Cardiac fibroblast (primary cell): ENCODE data around the gene ITGB7.
A peak's percentile ranks its signal among the peaks of the same experiment; 100 is the strongest.

Source experiments
- DNase-seq, 2 donors: peaks; one replicate each; pipeline versions ENCODE4 v3.0.0 to v3.0.0-alpha.2; 2010; ENCODE audit warnings: low read depth in 2 of 2
- H3K4me3 ChIP-seq, 2 donors: replicated peaks in 1 of 2; 1 replicate in 1 of 2; 2 replicates in 1 of 2; pipeline ENCODE4 v1.5.1; 2011; ENCODE audit warnings: low read depth in 2 of 2, low read length in 2 of 2, mild to moderate bottlenecking in 2 of 2, moderate library complexity in 1 of 2
- TF ChIP-seq, protein P1 (sequence below): IDR thresholded peaks from one replicate; pipeline ENCODE4 v1.5.1; 2011; ENCODE audit warnings: low read depth, mild to moderate bottlenecking, low read length, inconsistent platforms

ITGB7 gene

DNA sequence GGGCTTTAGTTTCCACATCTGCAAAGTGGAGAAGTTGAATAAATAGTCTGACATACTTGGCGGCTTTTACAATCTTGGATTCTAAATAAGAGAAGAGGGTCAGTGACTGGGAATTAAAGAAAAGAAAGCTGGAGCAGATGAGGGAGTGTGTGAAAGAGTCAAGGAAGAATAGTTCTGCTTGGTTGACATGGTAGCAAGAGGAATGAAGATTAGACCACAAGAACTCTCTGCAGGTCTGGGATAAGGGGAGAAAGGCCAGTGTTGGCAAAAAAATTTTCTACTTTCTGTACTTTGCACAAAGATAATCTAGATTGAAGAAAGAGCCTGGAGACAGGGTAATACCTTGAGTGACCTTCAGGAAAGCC, 5.9 kb downstream of the ITGB7 start:
- DNase-seq, result no peak
- TF ChIP-seq, protein P1, sequence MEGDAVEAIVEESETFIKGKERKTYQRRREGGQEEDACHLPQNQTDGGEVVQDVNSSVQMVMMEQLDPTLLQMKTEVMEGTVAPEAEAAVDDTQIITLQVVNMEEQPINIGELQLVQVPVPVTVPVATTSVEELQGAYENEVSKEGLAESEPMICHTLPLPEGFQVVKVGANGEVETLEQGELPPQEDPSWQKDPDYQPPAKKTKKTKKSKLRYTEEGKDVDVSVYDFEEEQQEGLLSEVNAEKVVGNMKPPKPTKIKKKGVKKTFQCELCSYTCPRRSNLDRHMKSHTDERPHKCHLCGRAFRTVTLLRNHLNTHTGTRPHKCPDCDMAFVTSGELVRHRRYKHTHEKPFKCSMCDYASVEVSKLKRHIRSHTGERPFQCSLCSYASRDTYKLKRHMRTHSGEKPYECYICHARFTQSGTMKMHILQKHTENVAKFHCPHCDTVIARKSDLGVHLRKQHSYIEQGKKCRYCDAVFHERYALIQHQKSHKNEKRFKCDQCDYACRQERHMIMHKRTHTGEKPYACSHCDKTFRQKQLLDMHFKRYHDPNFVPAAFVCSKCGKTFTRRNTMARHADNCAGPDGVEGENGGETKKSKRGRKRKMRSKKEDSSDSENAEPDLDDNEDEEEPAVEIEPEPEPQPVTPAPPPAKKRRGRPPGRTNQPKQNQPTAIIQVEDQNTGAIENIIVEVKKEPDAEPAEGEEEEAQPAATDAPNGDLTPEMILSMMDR, result no peak
- no peak overlapping the region for H3K4me3 ChIP-seq

DNA sequence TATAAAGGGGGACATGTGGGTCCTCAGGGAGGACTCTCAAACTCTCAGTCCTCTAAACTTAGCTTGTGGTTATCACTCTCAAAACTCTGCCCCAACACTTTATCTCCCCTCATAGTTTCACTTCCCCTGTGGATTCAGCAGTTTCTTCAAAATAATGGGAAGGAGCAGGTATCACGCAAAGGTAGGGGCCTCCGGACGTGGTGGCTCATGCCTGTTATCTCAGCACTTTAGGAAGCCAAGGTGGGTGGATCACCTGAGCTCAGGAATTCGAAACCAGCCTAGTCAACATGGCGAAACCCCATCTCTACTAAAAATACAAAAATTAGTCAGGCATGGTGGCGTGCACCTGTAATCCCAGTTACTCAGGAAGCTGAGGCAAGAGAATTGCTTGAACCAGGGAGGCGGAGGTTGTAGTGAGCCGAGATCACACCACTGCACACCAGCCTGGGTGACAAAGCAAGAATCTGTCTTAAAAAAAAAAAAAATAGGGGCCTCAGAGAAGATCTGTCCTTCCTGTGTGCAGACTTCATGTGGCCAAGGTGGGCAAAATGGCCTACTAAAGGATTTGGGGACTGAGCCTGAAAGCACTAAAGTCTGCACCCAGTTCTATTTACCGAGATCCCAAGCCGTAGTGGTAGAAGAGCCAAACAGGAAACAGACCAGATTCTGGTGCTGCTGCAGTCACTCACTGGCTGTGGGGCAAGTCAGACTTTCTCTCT, 6.4 kb downstream of the ITGB7 start:
- peak in 1 of 2 donors; percentile 38 for DNase-seq
- H3K4me3 ChIP-seq, result no peak overlapping the region
- TF ChIP-seq, protein P1, result no peak

DNA sequence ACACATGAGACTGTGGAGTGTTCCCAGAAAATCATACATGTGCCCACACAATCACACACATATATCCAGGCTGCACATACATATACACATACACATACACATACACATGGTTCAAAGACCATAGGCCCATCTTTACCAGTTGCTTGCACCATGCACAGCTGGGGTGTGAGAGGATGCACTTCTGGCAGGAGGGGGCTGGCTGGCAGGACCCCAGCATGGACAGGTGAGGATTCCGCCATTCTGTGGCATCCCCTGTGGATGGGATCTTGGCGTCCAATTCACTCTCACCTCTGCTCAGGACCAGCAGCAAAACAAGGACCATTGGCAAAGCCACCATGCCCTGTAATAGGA, 7.0 kb downstream of the ITGB7 start:
- no peak overlapping the region for H3K4me3 ChIP-seq
- no peak for DNase-seq
- TF ChIP-seq, protein P1, result no peak

- TF ChIP-seq, protein P1, result no peak
- DNase-seq, result no peak
- no peak overlapping the region for H3K4me3 ChIP-seq
Measured at GRCh38 chr12:53199700-53200099, 7.4 kb downstream of the ITGB7 start.

DNA sequence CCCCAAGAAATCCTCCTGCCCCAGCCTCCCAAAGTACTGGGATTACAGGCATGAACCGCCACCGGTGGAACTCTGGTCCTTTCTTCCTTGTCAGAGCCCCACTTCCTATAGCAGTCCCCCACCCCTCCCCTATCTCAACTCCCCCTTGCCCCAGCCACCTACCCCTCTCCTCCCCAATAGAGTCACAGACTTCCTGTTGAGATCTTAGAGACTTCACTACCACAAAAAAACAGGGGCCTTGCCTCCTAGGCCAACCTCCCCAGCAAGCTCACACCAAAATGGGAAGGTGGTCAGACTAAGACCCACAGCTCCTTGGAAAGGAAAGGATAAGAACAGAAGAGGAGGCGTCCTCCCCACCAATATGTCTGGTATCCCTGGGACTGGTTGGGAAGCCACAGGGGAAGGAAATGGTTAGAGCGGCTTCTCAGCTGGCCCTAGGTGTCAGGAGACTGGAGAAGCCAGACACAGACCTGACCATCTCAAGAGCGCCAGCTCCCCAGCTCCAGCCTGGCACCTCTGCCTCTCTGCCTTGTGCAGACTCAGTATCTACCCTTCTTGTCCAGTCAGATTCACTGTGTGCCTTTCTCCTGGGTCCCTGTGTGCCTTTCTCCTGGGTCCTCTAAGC, 8.5 kb downstream of the ITGB7 start:
- no peak for DNase-seq
- TF ChIP-seq, protein P1, result no peak
- H3K4me3 ChIP-seq, result no peak overlapping the region

- TF ChIP-seq, protein P1, result no peak
- H3K4me3 ChIP-seq, result no peak overlapping the region
- no peak for DNase-seq
Measured at GRCh38 chr12:53197011-53197640, 9.9 kb downstream of the ITGB7 start.
